ENCODE data around the gene POFUT1. TPM values are rescaled to one million over a fixed set of nuclear protein-coding genes. Genes with fewer than 3 reads are reported as not detected.

Gene POFUT1
- total RNA-seq, 4 donors from 2014 or later: 26.0 to 49.4 (median 32.4) TPM

DNA sequence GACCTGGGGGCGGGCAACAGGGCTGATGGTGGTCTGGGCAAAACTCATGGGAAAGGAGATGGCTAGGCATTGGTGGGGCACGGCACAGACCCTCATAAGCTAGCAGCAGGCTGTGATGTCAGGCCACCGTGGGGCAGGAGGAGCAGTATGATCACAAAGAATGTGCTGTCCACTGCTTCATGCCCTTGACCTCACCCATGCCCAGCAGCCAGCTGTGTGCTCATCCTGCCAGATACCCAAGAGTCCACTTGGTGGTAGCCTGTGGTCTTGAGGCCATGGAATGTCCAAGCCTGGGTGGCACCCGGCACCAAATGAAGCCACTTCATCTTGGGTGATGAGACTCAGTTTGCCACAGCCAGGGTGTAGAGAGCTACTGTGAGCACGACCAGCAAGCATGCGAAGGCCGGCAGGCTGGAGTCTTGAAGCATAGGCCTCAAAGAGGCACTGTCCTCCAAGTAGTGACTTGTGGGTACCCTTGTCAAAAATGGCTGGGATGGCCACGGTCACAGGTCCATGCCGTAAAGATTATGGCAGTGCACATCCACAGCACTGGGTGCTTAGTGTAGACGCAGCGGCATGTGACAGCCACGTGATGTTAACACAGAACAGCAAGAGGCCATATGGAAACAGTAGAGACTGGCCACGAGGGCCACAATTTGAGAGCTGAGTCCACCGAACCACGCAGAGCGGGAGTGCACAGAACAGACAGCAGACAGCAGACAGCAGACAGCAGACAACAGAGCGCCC, 19.1 kb upstream of the POFUT1 start:
- H3K36me3 ChIP-seq: peaks cover 0 to 8% (median 0%) of the 10 kb centered on the region in 3 donors
- 93 to 96% methylated on average over 17 of the region's 17 CpGs for WGBS, 2 donors
- no peaks in the 10 kb centered on the region for H3K27me3 ChIP-seq
- peak overlapping the region in 1 of 4 donors; percentile 79 for H3K4me3 ChIP-seq
- H3K4me1 ChIP-seq: peaks cover 0 to 46% (median 13%) of the 10 kb centered on the region in 4 donors
- H3K9me3 ChIP-seq: no peaks in the 10 kb centered on the region
- no peak for TF ChIP-seq EP300 (IDR thresholded peaks at IDR 0.05)
- TF ChIP-seq, protein P1, sequence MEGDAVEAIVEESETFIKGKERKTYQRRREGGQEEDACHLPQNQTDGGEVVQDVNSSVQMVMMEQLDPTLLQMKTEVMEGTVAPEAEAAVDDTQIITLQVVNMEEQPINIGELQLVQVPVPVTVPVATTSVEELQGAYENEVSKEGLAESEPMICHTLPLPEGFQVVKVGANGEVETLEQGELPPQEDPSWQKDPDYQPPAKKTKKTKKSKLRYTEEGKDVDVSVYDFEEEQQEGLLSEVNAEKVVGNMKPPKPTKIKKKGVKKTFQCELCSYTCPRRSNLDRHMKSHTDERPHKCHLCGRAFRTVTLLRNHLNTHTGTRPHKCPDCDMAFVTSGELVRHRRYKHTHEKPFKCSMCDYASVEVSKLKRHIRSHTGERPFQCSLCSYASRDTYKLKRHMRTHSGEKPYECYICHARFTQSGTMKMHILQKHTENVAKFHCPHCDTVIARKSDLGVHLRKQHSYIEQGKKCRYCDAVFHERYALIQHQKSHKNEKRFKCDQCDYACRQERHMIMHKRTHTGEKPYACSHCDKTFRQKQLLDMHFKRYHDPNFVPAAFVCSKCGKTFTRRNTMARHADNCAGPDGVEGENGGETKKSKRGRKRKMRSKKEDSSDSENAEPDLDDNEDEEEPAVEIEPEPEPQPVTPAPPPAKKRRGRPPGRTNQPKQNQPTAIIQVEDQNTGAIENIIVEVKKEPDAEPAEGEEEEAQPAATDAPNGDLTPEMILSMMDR (IDR thresholded peaks at IDR 0.05): no peak
- TF ChIP-seq POLR2A (IDR thresholded peaks at IDR 0.05): no peak
- DNase-seq (ENCODE audit: low spot score in 2 of 2): no peak
- H3K27ac ChIP-seq: peak overlapping the region in 1 of 4 donors; percentile 90

DNA sequence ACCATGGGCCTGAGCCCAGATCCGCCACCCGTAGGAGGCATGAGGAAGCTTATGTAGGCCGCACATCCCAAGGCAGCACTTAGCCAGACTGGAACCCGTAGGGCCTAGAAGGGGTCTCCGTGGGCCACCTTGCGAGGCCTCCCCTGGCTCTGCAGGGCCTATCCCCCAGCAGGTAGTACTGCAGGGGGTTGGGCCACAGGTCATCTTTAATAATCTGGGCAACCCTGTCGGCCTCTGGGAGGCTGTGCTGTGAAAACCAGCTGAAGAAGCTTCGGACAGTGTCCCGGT, 18.6 kb upstream of the POFUT1 start:
- no peak for DNase-seq (ENCODE audit: low spot score in 2 of 2)
- peaks cover 0 to 46% (median 13%) of the 10 kb centered on the region in 4 donors for H3K4me1 ChIP-seq
- H3K27me3 ChIP-seq: no peaks in the 10 kb centered on the region
- H3K27ac ChIP-seq: peak overlapping the region in 2 of 4 donors; percentile 84 to 90
- WGBS, 2 donors: 88 to 96% methylated on average over 6 to 9 of the region's 9 CpGs
- no peak for TF ChIP-seq POLR2A (IDR thresholded peaks at IDR 0.05)
- TF ChIP-seq, protein P1 (IDR thresholded peaks at IDR 0.05): no peak
- no peaks in the 10 kb centered on the region for H3K9me3 ChIP-seq
- peak overlapping the region in 1 of 4 donors; percentile 79 for H3K4me3 ChIP-seq
- H3K36me3 ChIP-seq: peaks cover 0 to 7% (median 0%) of the 10 kb centered on the region in 3 donors

DNA sequence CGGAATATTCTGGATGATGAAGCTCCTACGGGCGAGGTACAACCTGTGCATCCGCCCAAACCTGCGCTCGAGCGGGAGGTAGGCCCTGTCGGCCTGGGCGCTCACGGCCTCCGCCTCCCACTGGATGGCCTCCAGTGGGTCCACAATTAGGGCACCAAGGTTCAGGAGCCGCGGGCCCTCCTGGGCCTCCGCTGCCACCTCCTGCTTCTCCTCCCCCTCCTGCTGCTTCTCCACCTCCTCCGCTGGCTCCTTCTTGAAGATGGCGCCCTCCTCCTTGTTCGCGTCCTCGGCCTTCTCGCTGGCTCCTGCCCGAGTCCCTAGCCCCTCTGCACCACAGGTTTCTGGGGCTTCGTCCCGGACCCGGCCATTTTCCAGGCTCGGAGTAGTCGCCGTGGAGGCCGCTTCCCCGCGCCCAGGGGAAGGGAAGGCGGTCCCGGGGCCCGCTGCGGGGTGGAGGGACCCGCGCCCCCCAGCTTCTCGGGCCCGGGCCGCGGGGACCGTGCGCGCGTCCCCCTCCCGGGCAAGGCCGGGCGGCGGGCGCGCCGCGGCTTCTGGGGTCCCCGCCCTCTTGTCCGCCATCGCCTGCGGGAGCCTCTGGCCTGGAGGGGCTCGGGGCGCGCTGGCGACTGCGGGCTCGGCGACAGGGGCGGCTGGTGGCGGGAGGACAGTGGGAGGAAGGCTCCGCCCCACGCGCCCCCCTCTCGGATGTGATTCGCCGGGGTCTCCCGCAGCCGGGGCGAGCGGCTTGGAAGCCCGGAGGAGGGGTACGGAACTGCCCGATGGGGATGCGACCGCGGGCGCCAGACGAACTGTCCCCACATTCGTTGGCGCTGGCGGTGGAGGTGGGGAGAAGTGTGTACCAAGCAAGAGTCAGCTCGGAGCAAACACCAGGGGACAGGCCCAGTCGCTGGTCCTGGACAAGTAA, 17.7 kb upstream of the POFUT1 start:
- Histone ChIP-seq H3K9me3 (no peaks in the 10 kb centered on the region), H3K27me3 (no peaks in the 10 kb centered on the region), H3K4me3 (peak overlapping the region; percentile 61 to 79 (median 69)), H3K27ac (peak overlapping the region; percentile 81 to 91 (median 87)), H3K4me1 (peaks cover 0 to 46% (median 13%) of the 10 kb centered on the region in 4 donors), H3K36me3 (peaks cover 0 to 7% (median 0%) of the 10 kb centered on the region in 3 donors)
- no peak for TF ChIP-seq EP300 (IDR thresholded peaks at IDR 0.05)
- TF ChIP-seq, protein P1 (IDR thresholded peaks at IDR 0.05): peak in 1 of 5 experiments; percentile 18
- DNase-seq (ENCODE audit: low spot score in 2 of 2): peak in 1 of 2 donors; percentile 41
- WGBS, 2 donors: 5 to 13% methylated on average over 28 to 80 of the region's 88 CpGs

DNA sequence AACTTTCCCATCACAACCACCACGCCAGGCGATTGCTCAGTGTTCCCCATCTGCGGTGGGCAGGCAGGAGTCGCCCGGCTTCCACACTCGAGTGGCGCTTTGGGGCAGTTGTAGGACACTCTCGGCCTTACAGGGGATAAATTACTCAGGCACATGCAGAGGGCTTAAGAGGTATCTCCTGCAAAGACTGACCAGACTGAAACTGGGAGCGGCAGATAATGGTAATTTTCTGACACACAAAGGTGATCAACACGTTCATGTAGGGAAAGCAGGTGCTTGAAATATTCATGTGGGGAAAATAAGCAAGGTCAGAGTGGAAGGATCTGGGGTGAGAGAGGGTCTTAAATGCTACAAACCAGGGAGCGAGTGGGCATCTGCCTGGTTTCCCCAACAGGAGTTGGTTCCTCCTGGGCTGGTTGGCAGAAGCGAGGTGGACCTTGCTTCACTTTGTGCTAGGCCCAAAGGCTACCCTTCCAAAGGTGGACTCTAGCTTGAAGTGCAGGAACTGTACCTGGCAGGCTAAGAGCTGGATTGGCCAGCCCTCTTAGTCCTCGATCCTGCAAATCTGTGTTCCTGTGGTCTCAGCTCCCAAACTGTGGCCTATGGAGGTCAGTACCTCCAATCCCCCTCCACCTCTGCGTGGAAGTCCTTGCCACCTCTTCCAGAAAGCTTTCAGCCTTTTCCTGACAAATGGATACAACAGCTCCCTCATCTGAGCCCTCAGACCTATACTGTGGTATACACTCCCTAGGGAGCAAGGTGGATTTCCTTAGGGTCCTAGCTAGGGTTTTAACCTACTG, 16.9 kb upstream of the POFUT1 start:
- WGBS, 2 donors: 28 to 36% methylated on average over 13 to 14 of the region's 14 CpGs
- DNase-seq (ENCODE audit: low spot score in 2 of 2): no peak
- peaks cover 0 to 46% (median 13%) of the 10 kb centered on the region in 4 donors for H3K4me1 ChIP-seq
- H3K27ac ChIP-seq: peak overlapping the region; percentile 81 to 91 (median 87)
- peak overlapping the region; percentile 61 to 79 (median 69) for H3K4me3 ChIP-seq
- no peaks in the 10 kb centered on the region for H3K27me3 ChIP-seq
- TF ChIP-seq POLR2A (IDR thresholded peaks at IDR 0.05): no peak
- TF ChIP-seq, protein P1 (IDR thresholded peaks at IDR 0.05): no peak
- no peak for TF ChIP-seq EP300 (IDR thresholded peaks at IDR 0.05)
- peaks cover 0 to 15% (median 6%) of the 10 kb centered on the region in 3 donors for H3K36me3 ChIP-seq
- no peaks in the 10 kb centered on the region for H3K9me3 ChIP-seq
